GM12891 (cell line): Measurements from ENCODE around the gene FGF19.

Experiments used
- POLR2A ChIP-seq: IDR thresholded peaks from 2 replicates; pipeline ENCODE4 v1.6.1; 2011; ENCODE audit warnings: low read depth, low read length, control low read depth
- POLR2AphosphoS5 ChIP-seq: IDR thresholded peaks from 2 replicates; pipeline ENCODE4 v1.6.1; 2011; ENCODE audit warnings: low read depth, low read length, control low read depth

DNA sequence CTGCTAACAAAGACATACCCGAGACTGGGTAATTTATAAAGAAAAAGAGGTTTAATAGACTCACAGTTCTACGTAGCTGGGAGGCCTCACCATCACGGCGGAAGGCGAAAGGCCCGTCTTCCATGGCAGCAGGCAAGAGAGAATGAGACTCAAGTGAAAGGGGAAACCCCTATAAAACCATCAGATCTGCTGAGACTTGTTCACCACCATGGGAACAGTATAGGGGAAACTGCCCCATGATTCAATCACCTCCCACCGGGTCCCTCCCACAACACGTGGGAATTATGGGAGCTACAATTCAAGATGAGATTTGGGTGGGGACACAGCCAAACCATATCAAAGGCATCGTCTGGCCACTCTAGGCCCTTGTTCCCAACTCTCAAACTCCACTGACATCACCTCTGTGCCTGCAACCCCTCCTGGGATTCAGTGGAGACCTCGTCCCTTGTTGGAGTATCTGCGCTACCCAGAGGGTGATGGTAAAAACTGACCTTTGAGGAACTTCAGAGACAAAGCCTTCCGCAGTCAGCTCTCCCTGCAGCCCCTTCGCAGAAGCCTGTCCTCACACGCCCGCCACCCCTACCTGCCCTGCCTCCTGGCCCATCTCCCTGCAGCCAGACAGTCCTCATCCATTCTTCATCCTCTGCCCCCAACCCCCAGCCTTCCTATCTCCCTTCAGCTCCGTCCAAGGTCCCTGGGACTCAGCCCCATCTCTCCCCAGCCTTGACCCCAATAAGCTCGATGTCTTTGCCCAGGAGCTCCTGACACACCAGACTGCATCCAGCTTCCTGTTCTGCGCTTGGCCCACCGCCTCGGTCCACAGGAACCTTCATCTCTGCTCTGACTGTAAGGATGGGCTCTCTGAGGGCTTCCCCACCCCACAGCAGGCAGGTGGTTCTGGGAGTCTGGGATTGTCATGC, 47.0 kb downstream of the FGF19 start:
- TF ChIP-seq POLR2AphosphoS5 (no peak), POLR2A (no peak)
